Measurements from ENCODE around the gene JAZF1.

- TF ChIP-seq RAD21 (IDR thresholded peaks at IDR 0.05; ENCODE audit: low read length): no peak
- TF ChIP-seq CTCF (conservative IDR thresholded peaks at IDR 0.05; ENCODE audit: low read depth, low read length): no peak
- TF ChIP-seq POLR2A (IDR thresholded peaks at IDR 0.05; ENCODE audit: low read depth, low read length): no peak
- TF ChIP-seq NFE2L2 (IDR thresholded peaks at IDR 0.05; ENCODE audit: low read depth, low read length): no peak
- TF ChIP-seq SMC3 (IDR thresholded peaks at IDR 0.05; ENCODE audit: low read depth, low read length): no peak
- no peak for TF ChIP-seq RFX5 (IDR thresholded peaks at IDR 0.05; ENCODE audit: low read depth, low read length)
- no peak for TF ChIP-seq ELK1 (IDR thresholded peaks at IDR 0.05; ENCODE audit: borderline replicate concordance, low read depth, low read length)
- TF ChIP-seq RCOR1 (IDR thresholded peaks at IDR 0.05; ENCODE audit: insufficient replicate concordance, low read length): no peak
- no peak for TF ChIP-seq MAFK (IDR thresholded peaks at IDR 0.05; ENCODE audit: low read depth, low read length)
Measured at GRCh38 chr7:27889800-27890199, 290.8 kb downstream of the JAZF1 start.

Measured in IMR-90 (cell line).